Immature natural killer cell (primary cell): ENCODE results near the gene CDKAL1. TPM values are rescaled to one million over a fixed set of nuclear protein-coding genes. Genes with fewer than 3 reads are reported as not detected.
A peak's percentile ranks its signal among the peaks of the same experiment; 100 is the strongest.

Experiments used
- DNase-seq, 3 donors: peaks; one replicate each; pipeline ENCODE4 v3.0.0; 2022; ENCODE audit warnings: mixed read lengths in 1 of 3
- H3K27ac Mint-ChIP-seq, 6 donors: one replicate each; pipeline ENCODE4 v1.8.0; 2020; ENCODE audit warnings: mixed read lengths in 6 of 6, mild to moderate bottlenecking in 5 of 6, inconsistent platforms in 4 of 6, moderate library complexity in 3 of 6
- H3K27me3 Mint-ChIP-seq, 3 donors: one replicate each; pipeline ENCODE4 v1.8.0; 2020 to 2021; ENCODE audit warnings: low read depth in 3 of 3, mild to moderate bottlenecking in 3 of 3, mixed read lengths in 3 of 3, moderate library complexity in 3 of 3, inconsistent platforms in 1 of 3
- H3K36me3 Mint-ChIP-seq, 3 donors: one replicate each; pipeline ENCODE4 v1.8.0; 2020; ENCODE audit warnings: mixed read lengths in 3 of 3, inconsistent platforms in 2 of 3, mild to moderate bottlenecking in 2 of 3
- H3K4me1 Mint-ChIP-seq, 2 donors: one replicate each; pipeline ENCODE4 v1.8.0; 2020; ENCODE audit warnings: inconsistent platforms in 2 of 2, mild to moderate bottlenecking in 2 of 2, mixed read lengths in 2 of 2, moderate library complexity in 1 of 2
- H3K4me3 Mint-ChIP-seq, 5 donors: one replicate each; pipeline ENCODE4 v1.8.0; 2020; ENCODE audit warnings: mild to moderate bottlenecking in 5 of 5, mixed read lengths in 5 of 5, inconsistent platforms in 3 of 5, moderate library complexity in 3 of 5
- H3K9me3 Mint-ChIP-seq, 6 donors: one replicate each; pipeline ENCODE4 v1.8.0; 2020; ENCODE audit warnings: mild to moderate bottlenecking in 6 of 6, mixed read lengths in 6 of 6, inconsistent platforms in 4 of 6, moderate library complexity in 3 of 6
- polyA plus RNA-seq, 3 donors: library from polyadenylated mRNA; unstranded; fragments of 300-500 nt; fragmentation: Illumina TruSeq; gene quantifications; one replicate each; pipeline ENCODE4 v1.2.3, GENCODE V29; 2021

The CDKAL1 gene
- polyA plus RNA-seq, 3 donors from 2014 or later = 22.4 to 32.3 (median 25.4) TPM

- peaks cover 33 to 36% (median 34%) of the 10 kb centered on the region in 3 donors for H3K36me3 Mint-ChIP-seq
- peaks cover 5 to 15% of the 10 kb centered on the region in 2 donors for H3K4me1 Mint-ChIP-seq
- no peak overlapping the region for H3K27ac Mint-ChIP-seq
- peaks cover 0 to 1% (median 0%) of the 10 kb centered on the region in 3 donors for H3K27me3 Mint-ChIP-seq
- H3K4me3 Mint-ChIP-seq = no peak overlapping the region
- DNase-seq = no peak
- H3K9me3 Mint-ChIP-seq = peaks cover 13 to 43% (median 24%) of the 10 kb centered on the region in 6 donors
Measured at GRCh38 chr6:20881365-20881764, 347.1 kb downstream of the CDKAL1 start.

- Mint-ChIP-seq H3K27me3 (peaks cover 0 to 1% (median 0%) of the 10 kb centered on the region in 3 donors), H3K36me3 (peaks cover 33 to 41% (median 37%) of the 10 kb centered on the region in 3 donors), H3K4me1 (peaks cover 5 to 15% of the 10 kb centered on the region in 2 donors), H3K27ac (no peak overlapping the region), H3K9me3 (peaks cover 13 to 50% (median 27%) of the 10 kb centered on the region in 6 donors), H3K4me3 (no peak overlapping the region)
- DNase-seq = no peak
Measured at GRCh38 chr6:20882014-20882413, 347.8 kb downstream of the CDKAL1 start.

GRCh38 chr6:20885076-20885475 is 350.8 kb downstream of the CDKAL1 start:
- Mint-ChIP-seq H3K4me3 (no peak overlapping the region), H3K27me3 (peaks cover 0 to 3% (median 0%) of the 10 kb centered on the region in 3 donors), H3K4me1 (no peaks in the 10 kb centered on the region), H3K9me3 (peaks cover 18 to 62% (median 32%) of the 10 kb centered on the region in 6 donors), H3K27ac (no peak overlapping the region), H3K36me3 (peaks cover 33 to 42% (median 41%) of the 10 kb centered on the region in 3 donors)
- DNase-seq = no peak

GRCh38 chr6:20891161-20891560 is 356.9 kb downstream of the CDKAL1 start:
- no peak overlapping the region for H3K27ac Mint-ChIP-seq

GRCh38 chr6:20892365-20892764 is 358.1 kb downstream of the CDKAL1 start:
- Mint-ChIP-seq H3K27ac (no peak overlapping the region), H3K4me1 (no peaks in the 10 kb centered on the region), H3K4me3 (no peak overlapping the region), H3K9me3 (peaks cover 1 to 9% (median 3%) of the 10 kb centered on the region in 6 donors), H3K27me3 (peaks cover 0 to 1% (median 0%) of the 10 kb centered on the region in 3 donors), H3K36me3 (peaks cover 9 to 16% (median 15%) of the 10 kb centered on the region in 3 donors)
- no peak for DNase-seq

More at GRCh38 chr6:20891161-20891560, 356.9 kb downstream of the CDKAL1 start:
- H3K9me3 Mint-ChIP-seq = peaks cover 5 to 21% (median 10%) of the 10 kb centered on the region in 6 donors
- H3K4me1 Mint-ChIP-seq = no peaks in the 10 kb centered on the region
- DNase-seq = no peak
- H3K36me3 Mint-ChIP-seq = peaks cover 3 to 16% (median 14%) of the 10 kb centered on the region in 3 donors
- no peak overlapping the region for H3K4me3 Mint-ChIP-seq
- H3K27me3 Mint-ChIP-seq = peaks cover 0 to 1% (median 0%) of the 10 kb centered on the region in 3 donors

GRCh38 chr6:20893412-20893811 is 359.2 kb downstream of the CDKAL1 start:
- no peaks in the 10 kb centered on the region for H3K4me1 Mint-ChIP-seq
- no peak overlapping the region for H3K4me3 Mint-ChIP-seq
- no peak overlapping the region for H3K27ac Mint-ChIP-seq
- peaks cover 0 to 3% (median under 1%) of the 10 kb centered on the region in 6 donors for H3K9me3 Mint-ChIP-seq
- DNase-seq = no peak
- no peaks in the 10 kb centered on the region for H3K27me3 Mint-ChIP-seq
- H3K36me3 Mint-ChIP-seq = peaks cover 9 to 15% (median 14%) of the 10 kb centered on the region in 3 donors

- Mint-ChIP-seq H3K4me3 (no peak overlapping the region), H3K9me3 (peaks cover 0 to 8% (median 0%) of the 10 kb centered on the region in 6 donors), H3K27me3 (no peaks in the 10 kb centered on the region), H3K36me3 (peaks cover 18 to 39% (median 27%) of the 10 kb centered on the region in 3 donors), H3K4me1 (no peaks in the 10 kb centered on the region), H3K27ac (no peak overlapping the region)
- no peak for DNase-seq
Measured at GRCh38 chr6:20900389-20901160, 366.3 kb downstream of the CDKAL1 start.

GRCh38 chr6:20905377-20905776 is 371.1 kb downstream of the CDKAL1 start:
- no peak overlapping the region for H3K27ac Mint-ChIP-seq
- no peak overlapping the region for H3K4me3 Mint-ChIP-seq
- no peak for DNase-seq
- H3K9me3 Mint-ChIP-seq = peaks cover 0 to 11% (median 0%) of the 10 kb centered on the region in 6 donors
- peaks cover 6 to 30% (median 19%) of the 10 kb centered on the region in 3 donors for H3K36me3 Mint-ChIP-seq
- no peaks in the 10 kb centered on the region for H3K27me3 Mint-ChIP-seq
- no peaks in the 10 kb centered on the region for H3K4me1 Mint-ChIP-seq

GRCh38 chr6:20906945-20907344 is 372.7 kb downstream of the CDKAL1 start:
- no peak overlapping the region for H3K4me3 Mint-ChIP-seq
- no peaks in the 10 kb centered on the region for H3K4me1 Mint-ChIP-seq
- H3K9me3 Mint-ChIP-seq = peaks cover 0 to 11% (median 0%) of the 10 kb centered on the region in 6 donors
- no peak overlapping the region for H3K27ac Mint-ChIP-seq
- DNase-seq = no peak
- peaks cover 5 to 29% (median 12%) of the 10 kb centered on the region in 3 donors for H3K36me3 Mint-ChIP-seq
- no peaks in the 10 kb centered on the region for H3K27me3 Mint-ChIP-seq

- H3K27ac Mint-ChIP-seq = no peak overlapping the region
Measured at GRCh38 chr6:20907486-20908071, 373.3 kb downstream of the CDKAL1 start.

GRCh38 chr6:20909621-20910020 is 375.4 kb downstream of the CDKAL1 start:
- DNase-seq = no peak
- Mint-ChIP-seq H3K4me1 (no peaks in the 10 kb centered on the region), H3K4me3 (no peak overlapping the region), H3K27ac (no peak overlapping the region), H3K9me3 (peaks cover 0 to 16% (median 5%) of the 10 kb centered on the region in 6 donors), H3K36me3 (peaks cover 8 to 17% (median 9%) of the 10 kb centered on the region in 3 donors), H3K27me3 (no peaks in the 10 kb centered on the region)

More at GRCh38 chr6:20907486-20908071, 373.3 kb downstream of the CDKAL1 start:
- Mint-ChIP-seq H3K36me3 (peaks cover 8 to 26% (median 12%) of the 10 kb centered on the region in 3 donors), H3K4me3 (no peak overlapping the region), H3K27me3 (no peaks in the 10 kb centered on the region), H3K4me1 (no peaks in the 10 kb centered on the region), H3K9me3 (peaks cover 0 to 11% (median 0%) of the 10 kb centered on the region in 6 donors)
- DNase-seq = no peak

- Mint-ChIP-seq H3K9me3 (peaks cover 2 to 19% (median 5%) of the 10 kb centered on the region in 6 donors), H3K4me1 (no peaks in the 10 kb centered on the region), H3K27me3 (no peaks in the 10 kb centered on the region), H3K36me3 (peaks cover 18 to 22% (median 20%) of the 10 kb centered on the region in 3 donors), H3K4me3 (no peak overlapping the region), H3K27ac (peak overlapping the region in 1 of 6 donors; percentile 13)
- DNase-seq = no peak
Measured at GRCh38 chr6:20911712-20912111, 377.5 kb downstream of the CDKAL1 start.

GRCh38 chr6:20915156-20915555 is 380.9 kb downstream of the CDKAL1 start:
- Mint-ChIP-seq H3K27me3 (peaks cover 0 to 3% (median 0%) of the 10 kb centered on the region in 3 donors), H3K27ac (no peak overlapping the region), H3K9me3 (peaks cover 2 to 19% (median 5%) of the 10 kb centered on the region in 6 donors), H3K4me3 (no peak overlapping the region), H3K4me1 (no peaks in the 10 kb centered on the region), H3K36me3 (peaks cover 18 to 27% (median 20%) of the 10 kb centered on the region in 3 donors)
- DNase-seq = no peak

GRCh38 chr6:20915626-20916025 is 381.4 kb downstream of the CDKAL1 start:
- H3K4me1 Mint-ChIP-seq = no peaks in the 10 kb centered on the region
- no peak overlapping the region for H3K4me3 Mint-ChIP-seq
- peaks cover 2 to 19% (median 5%) of the 10 kb centered on the region in 6 donors for H3K9me3 Mint-ChIP-seq
- DNase-seq = no peak
- peaks cover 18 to 27% (median 20%) of the 10 kb centered on the region in 3 donors for H3K36me3 Mint-ChIP-seq
- H3K27ac Mint-ChIP-seq = no peak overlapping the region
- H3K27me3 Mint-ChIP-seq = peaks cover 0 to 3% (median 0%) of the 10 kb centered on the region in 3 donors
